Gastroesophageal sphincter (tissue), 3 donors: ENCODE measurements around the gene CRACR2A.

Source experiments
- POLR2A ChIP-seq, 2 donors: fragments of 450-650 bp; IDR thresholded peaks; one replicate each; pipeline ENCODE4 v1.6.1; 2017; ENCODE audit warnings: antibody characterized with exemption in 2 of 2, mild to moderate bottlenecking in 2 of 2, moderate library complexity in 1 of 2
- POLR2AphosphoS5 ChIP-seq: sonication (generic); formaldehyde crosslinking; IDR thresholded peaks from one replicate; pipeline ENCODE4 v1.6.1; 2017; ENCODE audit warnings: antibody characterized with exemption
- TF ChIP-seq, protein P1 (sequence below), 4 experiments: fragments of 200-600 bp in 2 of 4; fragments of 450-650 bp in 2 of 4; sonication (generic) in 1 of 4; IDR thresholded peaks; one replicate each; pipeline ENCODE4 v1.5.1; 2017 to 2019; ENCODE audit warnings: antibody characterized with exemption in 4 of 4, mild to moderate bottlenecking in 2 of 4, moderate library complexity in 2 of 4

GRCh38 chr12:3727354-3727753 is 25.6 kb downstream of the CRACR2A start:
- TF ChIP-seq, protein P1, sequence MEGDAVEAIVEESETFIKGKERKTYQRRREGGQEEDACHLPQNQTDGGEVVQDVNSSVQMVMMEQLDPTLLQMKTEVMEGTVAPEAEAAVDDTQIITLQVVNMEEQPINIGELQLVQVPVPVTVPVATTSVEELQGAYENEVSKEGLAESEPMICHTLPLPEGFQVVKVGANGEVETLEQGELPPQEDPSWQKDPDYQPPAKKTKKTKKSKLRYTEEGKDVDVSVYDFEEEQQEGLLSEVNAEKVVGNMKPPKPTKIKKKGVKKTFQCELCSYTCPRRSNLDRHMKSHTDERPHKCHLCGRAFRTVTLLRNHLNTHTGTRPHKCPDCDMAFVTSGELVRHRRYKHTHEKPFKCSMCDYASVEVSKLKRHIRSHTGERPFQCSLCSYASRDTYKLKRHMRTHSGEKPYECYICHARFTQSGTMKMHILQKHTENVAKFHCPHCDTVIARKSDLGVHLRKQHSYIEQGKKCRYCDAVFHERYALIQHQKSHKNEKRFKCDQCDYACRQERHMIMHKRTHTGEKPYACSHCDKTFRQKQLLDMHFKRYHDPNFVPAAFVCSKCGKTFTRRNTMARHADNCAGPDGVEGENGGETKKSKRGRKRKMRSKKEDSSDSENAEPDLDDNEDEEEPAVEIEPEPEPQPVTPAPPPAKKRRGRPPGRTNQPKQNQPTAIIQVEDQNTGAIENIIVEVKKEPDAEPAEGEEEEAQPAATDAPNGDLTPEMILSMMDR (IDR thresholded peaks at IDR 0.05): no peak
- TF ChIP-seq POLR2A (IDR thresholded peaks at IDR 0.05) (no peak), POLR2AphosphoS5 (no peak)
